Activated T-helper 1 cell treated with anti-CD3 and anti-CD28 coated beads, Interleukin-12 subunit alpha, Interleukin-12 subunit beta, Interleukin-2, Interleukin-4 antibody, amounts not matched to agents 30 ng/mL and 10 ng/mL and 1 ng/mL, durations not matched to agents 14 hours and 24 hours and 36 hours (primary cell): ENCODE measurements around the gene RSBN1L. TPM values are rescaled to one million over a fixed set of nuclear protein-coding genes. Genes with fewer than 3 reads are reported as not detected.
A peak's percentile ranks its signal among the peaks of the same experiment; 100 is the strongest.
"Not testable (repeated sequence)": the region's sequence is repeated elsewhere in the genome, so short reads cannot be mapped to it uniquely, and the experiment has no call there.

Source experiments
- DNase-seq: peaks from one replicate; pipeline ENCODE4 v3.0.0; 2021; ENCODE audit warnings: low spot score
- H3K27ac Mint-ChIP-seq: one replicate; pipeline ENCODE4 v1.8.0; 2021; ENCODE audit warnings: mild to moderate bottlenecking, mixed read lengths
- H3K27me3 Mint-ChIP-seq: one replicate; pipeline ENCODE4 v1.8.0; 2022; ENCODE audit warnings: mild to moderate bottlenecking, moderate library complexity, mixed read lengths; ENCODE audit not compliant: insufficient read depth
- H3K36me3 Mint-ChIP-seq: one replicate; pipeline ENCODE4 v1.8.0; 2021; ENCODE audit warnings: low read depth, mixed read lengths
- H3K4me1 Mint-ChIP-seq: one replicate; pipeline ENCODE4 v1.8.0; 2021; ENCODE audit warnings: low read depth, mixed read lengths
- H3K4me3 Mint-ChIP-seq: one replicate; pipeline ENCODE4 v1.8.0; 2021; ENCODE audit warnings: mild to moderate bottlenecking, moderate library complexity, mixed read lengths
- H3K9me3 Mint-ChIP-seq: one replicate; pipeline ENCODE4 v1.8.0; 2021; ENCODE audit warnings: mixed read lengths
- intact Hi-C: fragments of 100-400 bp; cut with micrococcal nuclease; formaldehyde crosslinking; loops from one replicate; pipeline ENCODE4 v1.15.1; 2024
- total RNA-seq: library from RNA; stranded (reverse); gene quantifications from 2 replicates; pipeline ENCODE4 v1.2.3, GENCODE V29; 2022

Gene RSBN1L
- total RNA-seq, 1 donor from 2014 or later, result 27.9 TPM

GRCh38 chr7:77770316-77770715 lies 74.1 kb downstream of the RSBN1L start:
- no peak overlapping the region for H3K4me3 Mint-ChIP-seq
- no peak for DNase-seq
- no peaks in the 10 kb centered on the region for H3K9me3 Mint-ChIP-seq
- peaks cover 21% of the 10 kb centered on the region for H3K36me3 Mint-ChIP-seq
- H3K27me3 Mint-ChIP-seq, result no peaks in the 10 kb centered on the region
- intact Hi-C loops, result no loop called here
- no peak overlapping the region for H3K27ac Mint-ChIP-seq
- no peaks in the 10 kb centered on the region for H3K4me1 Mint-ChIP-seq

GRCh38 chr7:77771901-77772300 lies 75.6 kb downstream of the RSBN1L start:
- Mint-ChIP-seq H3K27ac (no peak overlapping the region), H3K36me3 (peaks cover 24% of the 10 kb centered on the region)
- intact Hi-C loops, result no loop called here

GRCh38 chr7:77778535-77778934 lies 82.3 kb downstream of the RSBN1L start:
- Mint-ChIP-seq H3K4me3 (no peak overlapping the region), H3K36me3 (peaks cover 40% of the 10 kb centered on the region), H3K9me3 (no peaks in the 10 kb centered on the region), H3K4me1 (peaks cover 8% of the 10 kb centered on the region), H3K27me3 (no peaks in the 10 kb centered on the region), H3K27ac (no peak overlapping the region)
- intact Hi-C loops, result no loop called here
- no peak for DNase-seq

More at GRCh38 chr7:77771901-77772300, 75.6 kb downstream of the RSBN1L start:
- Mint-ChIP-seq H3K9me3 (no peaks in the 10 kb centered on the region), H3K4me1 (no peaks in the 10 kb centered on the region), H3K4me3 (no peak overlapping the region), H3K27me3 (no peaks in the 10 kb centered on the region)
- no peak for DNase-seq

GRCh38 chr7:77782383-77782782 lies 86.1 kb downstream of the RSBN1L start:
- DNase-seq, result no peak

GRCh38 chr7:77783111-77783510 lies 86.9 kb downstream of the RSBN1L start:
- Mint-ChIP-seq H3K4me1 (peaks cover 8% of the 10 kb centered on the region), H3K27ac (no peak overlapping the region)
- intact Hi-C loops, result no loop called here

More at GRCh38 chr7:77782383-77782782, 86.1 kb downstream of the RSBN1L start:
- no peaks in the 10 kb centered on the region for H3K9me3 Mint-ChIP-seq
- peaks cover 8% of the 10 kb centered on the region for H3K4me1 Mint-ChIP-seq
- peaks cover 40% of the 10 kb centered on the region for H3K36me3 Mint-ChIP-seq
- no peak overlapping the region for H3K4me3 Mint-ChIP-seq
- H3K27ac Mint-ChIP-seq, result no peak overlapping the region
- intact Hi-C loops, result no loop called here
- H3K27me3 Mint-ChIP-seq, result no peaks in the 10 kb centered on the region

GRCh38 chr7:77783545-77783944 lies 87.3 kb downstream of the RSBN1L start:
- DNase-seq, result no peak
- Mint-ChIP-seq H3K36me3 (peaks cover 35% of the 10 kb centered on the region), H3K4me3 (no peak overlapping the region), H3K4me1 (peaks cover 8% of the 10 kb centered on the region), H3K27me3 (no peaks in the 10 kb centered on the region), H3K9me3 (no peaks in the 10 kb centered on the region), H3K27ac (no peak overlapping the region)
- intact Hi-C loops, result no loop called here

More at GRCh38 chr7:77783111-77783510, 86.9 kb downstream of the RSBN1L start:
- H3K27me3 Mint-ChIP-seq, result no peaks in the 10 kb centered on the region
- DNase-seq, result no peak
- H3K4me3 Mint-ChIP-seq, result no peak overlapping the region
- peaks cover 39% of the 10 kb centered on the region for H3K36me3 Mint-ChIP-seq
- H3K9me3 Mint-ChIP-seq, result no peaks in the 10 kb centered on the region

- H3K27me3 Mint-ChIP-seq, H3K4me3 Mint-ChIP-seq, DNase-seq, H3K27ac Mint-ChIP-seq, intact Hi-C loops, H3K4me1 Mint-ChIP-seq, H3K9me3 Mint-ChIP-seq: not testable (repeated sequence)
- peaks cover 32% of the 10 kb centered on the region for H3K36me3 Mint-ChIP-seq
Observed at GRCh38 chr7:77784426-77784825, 88.2 kb downstream of the RSBN1L start.

GRCh38 chr7:77786018-77786417 lies 89.8 kb downstream of the RSBN1L start:
- Mint-ChIP-seq H3K27me3 (no peaks in the 10 kb centered on the region), H3K4me3 (no peak overlapping the region), H3K4me1 (peaks cover 2% of the 10 kb centered on the region), H3K9me3 (no peaks in the 10 kb centered on the region), H3K36me3 (peaks cover 26% of the 10 kb centered on the region), H3K27ac (no peak overlapping the region)
- DNase-seq, result no peak
- intact Hi-C loops, result no loop called here

- intact Hi-C loops, result no loop called here
- Mint-ChIP-seq H3K9me3 (no peaks in the 10 kb centered on the region), H3K27me3 (no peaks in the 10 kb centered on the region), H3K27ac (no peak overlapping the region), H3K4me1 (no peaks in the 10 kb centered on the region), H3K4me3 (no peak overlapping the region), H3K36me3 (peaks cover 23% of the 10 kb centered on the region)
- no peak for DNase-seq
Observed at GRCh38 chr7:77786741-77787140, 90.5 kb downstream of the RSBN1L start.

- peaks cover 18% of the 10 kb centered on the region for H3K36me3 Mint-ChIP-seq
- H3K9me3 Mint-ChIP-seq, result no peaks in the 10 kb centered on the region
- no peak overlapping the region for H3K4me3 Mint-ChIP-seq
- intact Hi-C loops, result no loop called here
- H3K4me1 Mint-ChIP-seq, result no peaks in the 10 kb centered on the region
- no peaks in the 10 kb centered on the region for H3K27me3 Mint-ChIP-seq
- DNase-seq, result no peak
- no peak overlapping the region for H3K27ac Mint-ChIP-seq
Observed at GRCh38 chr7:77788327-77788902, 92.2 kb downstream of the RSBN1L start.

- Mint-ChIP-seq H3K9me3 (no peaks in the 10 kb centered on the region), H3K27me3 (no peaks in the 10 kb centered on the region), H3K36me3 (peaks cover 9% of the 10 kb centered on the region), H3K4me3 (no peak overlapping the region), H3K27ac (no peak overlapping the region), H3K4me1 (peaks cover 3% of the 10 kb centered on the region)
- intact Hi-C loops, result loop anchor here (10.0 kb wide), 1 partner anchor 377 kb away; the partner anchor contains the start of gene GSAP
- DNase-seq, result no peak
Observed at GRCh38 chr7:77791336-77791735, 95.1 kb downstream of the RSBN1L start.

- no peak overlapping the region for H3K4me3 Mint-ChIP-seq
- intact Hi-C loops, result loop anchor here (10.0 kb wide), 1 partner anchor 377 kb away; the partner anchor contains the start of gene GSAP
- H3K27me3 Mint-ChIP-seq, result no peaks in the 10 kb centered on the region
- DNase-seq, result no peak
- H3K9me3 Mint-ChIP-seq, result no peaks in the 10 kb centered on the region
- no peak overlapping the region for H3K27ac Mint-ChIP-seq
- peaks cover 9% of the 10 kb centered on the region for H3K4me1 Mint-ChIP-seq
- peaks cover 10% of the 10 kb centered on the region for H3K36me3 Mint-ChIP-seq
Observed at GRCh38 chr7:77791956-77792355, 95.7 kb downstream of the RSBN1L start.

- intact Hi-C loops, result loop anchor here (10.0 kb wide), 1 partner anchor 379 kb away; the partner anchor contains the start of gene GSAP
- DNase-seq, result no peak
- peaks cover 20% of the 10 kb centered on the region for H3K4me1 Mint-ChIP-seq
Observed at GRCh38 chr7:77794000-77794399, 97.7 kb downstream of the RSBN1L start.

More at GRCh38 chr7:77794000-77794399, 97.7 kb downstream of the RSBN1L start:
- Mint-ChIP-seq H3K27me3 (no peaks in the 10 kb centered on the region), H3K9me3 (no peaks in the 10 kb centered on the region), H3K4me3 (no peak overlapping the region), H3K27ac (peak overlapping the region; percentile 7), H3K36me3 (peaks cover 11% of the 10 kb centered on the region)
